ENCODE data around the gene ADAMTS2. TPM values are rescaled to one million over a fixed set of nuclear protein-coding genes. Genes with fewer than 3 reads are reported as not detected.

ADAMTS2 gene
- total RNA-seq, 2 donors from 2014 or later = not detected

DNA sequence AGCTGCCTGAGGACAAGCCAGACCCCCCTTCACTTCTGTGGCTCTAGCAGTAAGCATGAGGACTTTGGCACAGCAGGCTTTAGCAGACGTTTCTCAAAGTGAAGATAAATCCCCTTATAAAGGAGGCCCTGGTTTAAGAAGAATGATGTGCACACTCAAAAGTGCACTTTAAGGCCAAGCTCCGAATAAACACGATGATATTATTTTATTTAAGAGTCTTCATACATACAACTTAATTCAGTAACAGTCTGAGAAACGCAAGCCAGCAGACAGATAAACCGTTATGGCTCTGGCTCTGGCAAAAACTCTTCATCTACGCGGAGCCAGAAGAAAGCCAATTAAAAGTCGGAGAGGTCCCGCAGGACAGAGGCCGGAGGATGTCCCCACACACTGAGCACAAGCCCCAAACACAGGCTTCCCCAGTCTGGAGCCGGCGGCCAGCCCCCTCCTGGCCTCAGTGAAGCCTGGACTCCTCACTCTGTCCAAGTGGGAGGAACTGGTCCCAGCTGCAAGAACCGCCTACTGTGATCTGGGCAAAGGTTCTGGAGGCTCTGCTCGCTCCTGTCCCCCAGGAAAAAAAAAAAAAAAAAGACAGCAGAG is 44.6 kb downstream of the ADAMTS2 start:
- ATAC-seq (no peak), DNase-seq (ENCODE audit: low spot score in 2 of 2) (no peak)
- Mint-ChIP-seq H3K27ac (no peak overlapping the region), H3K9me3 (peaks cover 16 to 18% of the 10 kb centered on the region in 2 donors), H3K36me3 (peaks cover 0 to 15% of the 10 kb centered on the region in 2 donors)

DNA sequence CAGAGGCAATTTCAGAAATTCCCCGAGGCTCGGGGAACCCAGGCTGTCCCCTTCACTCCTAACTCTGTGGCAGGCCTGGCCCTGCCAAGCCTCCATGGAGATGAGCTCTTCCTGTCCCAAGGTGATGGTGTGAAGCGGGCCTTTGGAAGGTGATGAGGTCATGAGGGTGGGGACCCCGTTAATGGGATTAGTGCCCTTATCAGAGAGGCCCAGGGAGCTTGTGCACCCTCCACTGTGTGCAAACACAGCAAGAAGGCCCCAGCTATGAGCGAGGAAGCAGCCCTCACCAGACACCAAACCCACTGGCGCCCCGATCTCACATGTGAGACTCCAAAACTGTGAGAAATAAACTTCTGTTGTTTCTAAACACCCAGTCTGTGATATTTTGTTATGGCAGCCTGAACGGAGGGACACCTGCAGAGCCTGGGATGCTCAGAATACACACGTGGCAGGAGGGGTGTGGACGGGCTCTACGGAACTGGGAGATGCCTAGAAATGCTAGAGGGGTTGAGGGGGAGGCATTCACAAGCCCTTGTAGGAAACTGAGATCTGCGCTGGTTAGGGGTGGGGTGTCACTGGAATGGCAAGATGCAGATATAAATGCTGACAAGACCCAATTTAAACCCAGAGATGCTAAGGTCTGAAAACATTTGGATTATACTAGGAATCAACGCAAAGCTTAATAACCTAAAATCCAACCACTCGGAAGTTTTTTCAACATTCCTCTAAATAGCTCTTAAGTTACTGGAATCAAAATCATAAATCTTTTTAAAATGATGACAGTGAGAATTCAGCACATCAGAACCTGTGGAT is 46.9 kb downstream of the ADAMTS2 start:
- no peak for DNase-seq (ENCODE audit: low spot score in 2 of 2)
- Mint-ChIP-seq H3K9me3 (peaks cover 0 to 5% of the 10 kb centered on the region in 2 donors), H3K36me3 (peaks cover 0 to 4% of the 10 kb centered on the region in 2 donors), H3K27ac (no peak overlapping the region)
- no peak for ATAC-seq

DNA sequence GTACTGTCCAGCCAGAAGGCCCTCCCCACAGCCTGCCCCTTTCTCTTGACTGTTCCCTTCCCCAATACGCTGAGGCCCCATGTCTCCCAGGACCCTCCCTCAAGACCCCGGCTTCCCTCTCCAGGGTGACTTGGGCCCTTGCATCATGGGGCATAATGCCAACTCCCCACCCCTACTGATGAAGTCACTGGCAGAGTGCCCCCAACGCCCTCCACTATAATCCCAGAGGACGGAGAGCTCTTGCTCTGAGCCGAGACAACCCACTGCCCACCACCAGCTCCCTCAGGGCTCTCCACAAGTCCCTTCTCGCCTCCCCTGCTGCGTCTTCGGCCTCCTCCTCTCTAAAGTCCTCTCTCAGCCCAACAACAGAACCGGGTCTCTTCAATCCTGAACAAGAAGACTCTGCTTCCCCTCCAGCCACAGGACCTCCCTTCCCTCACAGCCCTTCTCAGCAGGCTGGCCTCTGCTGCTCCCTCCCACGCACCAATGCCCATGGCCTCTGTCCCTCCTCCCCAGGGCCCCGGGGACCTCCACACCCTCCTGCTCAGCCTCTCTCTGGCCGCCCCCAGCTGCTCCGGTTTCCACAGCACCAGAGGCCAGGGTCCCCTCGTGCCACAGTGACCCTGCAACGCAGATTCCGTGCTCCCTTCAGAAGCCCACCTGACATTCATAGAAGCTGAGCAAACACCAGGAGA is 47.6 kb downstream of the ADAMTS2 start:
- ATAC-seq = no peak
- peaks cover 0 to 4% of the 10 kb centered on the region in 2 donors for H3K36me3 Mint-ChIP-seq
- no peak for DNase-seq (ENCODE audit: low spot score in 2 of 2)
- H3K9me3 Mint-ChIP-seq = peaks cover 0 to 2% of the 10 kb centered on the region in 2 donors
- no peak overlapping the region for H3K27ac Mint-ChIP-seq

DNA sequence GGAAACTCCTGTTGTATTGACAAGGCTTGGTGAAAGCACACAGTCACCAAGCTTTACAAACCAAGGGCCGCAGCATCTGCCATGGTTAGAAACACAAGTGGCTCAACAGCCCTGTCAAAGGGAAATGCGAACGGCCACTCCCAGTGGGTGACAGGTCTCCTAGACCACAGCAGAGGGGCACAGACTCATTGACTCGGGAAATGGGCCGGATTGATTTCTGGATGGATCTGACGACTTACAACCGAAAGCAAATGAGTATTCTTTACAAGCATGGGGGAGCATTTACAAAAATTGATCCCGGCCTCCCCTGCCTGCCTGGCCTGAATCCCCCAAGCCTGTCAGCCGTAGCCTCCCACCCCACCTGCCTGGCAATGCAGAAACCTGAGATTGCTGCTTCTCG is 48.2 kb downstream of the ADAMTS2 start:
- DNase-seq (ENCODE audit: low spot score in 2 of 2) (no peak), ATAC-seq (no peak)
- Mint-ChIP-seq H3K36me3 (peaks cover 0 to 4% of the 10 kb centered on the region in 2 donors), H3K27ac (no peak overlapping the region), H3K9me3 (no peaks in the 10 kb centered on the region)

DNA sequence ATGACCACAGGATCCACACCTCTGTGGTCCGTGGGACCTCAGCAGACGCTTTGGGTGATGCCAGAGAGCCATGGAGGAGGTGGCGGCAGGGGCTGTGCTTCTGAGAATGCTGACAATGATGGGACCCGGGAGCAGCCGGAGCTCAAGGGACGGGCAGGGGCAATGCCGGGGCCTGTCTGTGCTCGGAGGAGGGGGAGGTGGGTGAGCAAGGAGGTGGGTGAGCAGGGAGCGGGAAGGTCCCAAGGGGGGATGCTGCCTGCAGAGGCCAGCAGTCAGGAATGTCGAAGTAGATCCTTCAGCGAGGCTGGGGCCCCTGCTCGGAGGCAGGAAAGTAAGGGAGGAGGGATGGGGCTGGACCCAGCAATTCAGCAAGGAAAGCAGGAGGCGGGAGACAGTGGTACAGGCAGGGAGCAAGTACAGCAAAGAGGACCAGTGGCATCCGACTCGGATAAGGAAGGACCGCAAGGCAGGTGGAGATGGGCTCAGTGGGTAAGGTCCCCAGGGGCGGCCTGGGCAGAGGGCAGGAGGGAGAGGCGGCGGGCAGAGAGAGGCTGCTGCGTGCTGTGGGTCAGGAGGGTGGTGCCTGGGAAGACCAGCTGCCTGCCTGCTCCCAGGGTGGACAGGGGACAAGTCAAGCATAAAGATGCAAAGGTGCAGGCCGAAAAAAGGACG is 49.0 kb downstream of the ADAMTS2 start:
- H3K9me3 Mint-ChIP-seq = no peaks in the 10 kb centered on the region
- DNase-seq (ENCODE audit: low spot score in 2 of 2) = no peak
- no peak overlapping the region for H3K27ac Mint-ChIP-seq
- peaks cover 0 to 4% of the 10 kb centered on the region in 2 donors for H3K36me3 Mint-ChIP-seq
- ATAC-seq = no peak

DNA sequence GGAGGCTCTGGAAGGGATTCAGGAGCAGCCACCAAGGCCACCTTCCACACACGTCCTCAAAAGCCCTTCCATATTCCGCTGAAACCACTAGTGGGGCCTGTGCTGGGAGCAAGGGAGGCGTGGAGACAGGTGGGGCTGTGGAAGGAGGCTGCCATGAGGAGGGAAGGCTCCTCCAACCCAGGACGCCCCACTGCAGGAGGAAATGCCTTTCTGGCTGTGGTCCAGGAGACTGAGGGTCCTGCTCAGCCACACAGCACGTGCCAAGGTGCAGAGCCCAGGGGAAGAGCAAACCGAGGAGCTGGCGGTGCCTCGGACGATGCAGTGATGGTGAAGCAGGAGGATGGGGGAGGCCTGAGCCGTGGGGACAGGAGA is 49.5 kb downstream of the ADAMTS2 start:
- peaks cover 0 to 4% of the 10 kb centered on the region in 2 donors for H3K36me3 Mint-ChIP-seq
- ATAC-seq (no peak), DNase-seq (ENCODE audit: low spot score in 2 of 2) (no peak)
- no peaks in the 10 kb centered on the region for H3K9me3 Mint-ChIP-seq
- H3K27ac Mint-ChIP-seq = no peak overlapping the region

DNA sequence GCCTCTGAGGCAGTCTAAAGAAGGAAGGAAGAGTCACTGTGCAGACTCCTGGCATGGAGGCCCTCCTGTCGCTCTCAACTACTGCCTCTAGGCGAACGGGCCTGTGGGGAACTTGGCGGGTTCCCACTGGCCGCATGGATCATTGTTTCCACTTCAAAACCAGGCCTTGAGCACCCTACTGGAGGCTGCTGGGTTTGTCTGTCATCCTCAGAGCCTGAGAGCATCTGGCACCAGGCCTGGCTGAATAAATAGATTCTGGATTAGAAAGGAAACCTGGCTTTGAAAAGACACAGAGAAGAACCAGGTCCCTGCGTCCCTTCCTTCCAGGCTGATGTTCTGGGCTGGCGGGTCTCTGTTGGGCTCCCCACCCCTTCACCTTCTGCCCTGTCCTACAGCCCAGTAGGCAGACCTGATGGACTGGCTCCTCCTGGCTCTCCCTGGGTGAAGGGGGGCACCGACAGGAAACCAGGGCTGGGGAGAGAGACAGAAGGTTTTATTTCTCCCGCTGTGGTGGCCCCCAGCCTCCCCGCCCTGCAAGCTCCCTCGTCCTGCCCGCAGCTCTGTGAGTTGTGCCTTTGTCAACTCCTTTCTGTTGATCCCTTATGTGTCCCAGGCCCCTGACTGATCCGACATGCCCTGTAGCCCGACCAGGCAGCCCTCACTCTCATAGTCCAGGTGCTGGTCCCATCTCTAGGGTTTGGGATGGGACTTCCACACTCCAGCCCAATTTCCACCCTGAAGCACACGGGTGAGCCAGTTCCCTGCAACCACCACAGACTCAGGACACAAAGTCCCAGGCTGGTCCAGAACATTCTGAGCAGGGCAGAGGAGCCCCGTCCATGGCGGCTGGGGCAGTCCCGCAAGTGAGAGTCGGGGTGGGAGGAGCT is 50.1 kb downstream of the ADAMTS2 start:
- Mint-ChIP-seq H3K36me3 (peaks cover 0 to 4% of the 10 kb centered on the region in 2 donors), H3K9me3 (no peaks in the 10 kb centered on the region), H3K27ac (no peak overlapping the region)
- ATAC-seq = no peak
- no peak for DNase-seq (ENCODE audit: low spot score in 2 of 2)

DNA sequence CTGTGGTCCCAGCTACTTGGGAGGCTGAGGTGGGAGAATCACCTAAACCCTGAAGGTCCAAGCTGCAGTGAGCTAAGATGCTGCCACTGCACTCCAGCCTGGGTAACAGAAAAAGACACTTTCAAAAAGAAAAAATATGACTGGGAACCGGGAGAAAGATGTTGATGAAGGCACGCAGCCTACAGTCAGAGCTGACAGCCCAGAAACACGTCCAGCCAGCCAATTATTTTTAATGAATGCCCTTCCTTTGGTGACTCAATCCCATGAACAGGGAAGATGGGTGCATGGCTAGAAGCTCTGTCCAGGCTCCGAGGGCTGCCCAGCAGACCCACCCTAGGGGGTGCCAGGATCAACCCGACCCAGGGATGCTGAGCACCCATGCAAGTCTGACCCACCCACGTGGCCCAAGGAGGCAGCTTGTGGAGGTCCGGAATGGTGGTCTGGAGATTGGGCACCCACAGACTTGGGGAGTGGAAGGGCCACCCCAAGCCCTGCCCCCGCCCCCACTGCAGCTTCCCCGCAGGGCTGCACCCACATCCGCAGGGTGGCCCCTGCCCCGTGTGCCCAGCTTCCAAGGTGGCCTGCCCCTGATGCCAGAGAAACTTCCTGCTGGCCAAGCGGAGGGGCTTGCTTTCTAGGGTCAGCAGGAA is 51.0 kb downstream of the ADAMTS2 start:
- no peak for ATAC-seq
- Mint-ChIP-seq H3K27ac (no peak overlapping the region), H3K36me3 (no peaks in the 10 kb centered on the region), H3K9me3 (no peaks in the 10 kb centered on the region)
- no peak for DNase-seq (ENCODE audit: low spot score in 2 of 2)

DNA sequence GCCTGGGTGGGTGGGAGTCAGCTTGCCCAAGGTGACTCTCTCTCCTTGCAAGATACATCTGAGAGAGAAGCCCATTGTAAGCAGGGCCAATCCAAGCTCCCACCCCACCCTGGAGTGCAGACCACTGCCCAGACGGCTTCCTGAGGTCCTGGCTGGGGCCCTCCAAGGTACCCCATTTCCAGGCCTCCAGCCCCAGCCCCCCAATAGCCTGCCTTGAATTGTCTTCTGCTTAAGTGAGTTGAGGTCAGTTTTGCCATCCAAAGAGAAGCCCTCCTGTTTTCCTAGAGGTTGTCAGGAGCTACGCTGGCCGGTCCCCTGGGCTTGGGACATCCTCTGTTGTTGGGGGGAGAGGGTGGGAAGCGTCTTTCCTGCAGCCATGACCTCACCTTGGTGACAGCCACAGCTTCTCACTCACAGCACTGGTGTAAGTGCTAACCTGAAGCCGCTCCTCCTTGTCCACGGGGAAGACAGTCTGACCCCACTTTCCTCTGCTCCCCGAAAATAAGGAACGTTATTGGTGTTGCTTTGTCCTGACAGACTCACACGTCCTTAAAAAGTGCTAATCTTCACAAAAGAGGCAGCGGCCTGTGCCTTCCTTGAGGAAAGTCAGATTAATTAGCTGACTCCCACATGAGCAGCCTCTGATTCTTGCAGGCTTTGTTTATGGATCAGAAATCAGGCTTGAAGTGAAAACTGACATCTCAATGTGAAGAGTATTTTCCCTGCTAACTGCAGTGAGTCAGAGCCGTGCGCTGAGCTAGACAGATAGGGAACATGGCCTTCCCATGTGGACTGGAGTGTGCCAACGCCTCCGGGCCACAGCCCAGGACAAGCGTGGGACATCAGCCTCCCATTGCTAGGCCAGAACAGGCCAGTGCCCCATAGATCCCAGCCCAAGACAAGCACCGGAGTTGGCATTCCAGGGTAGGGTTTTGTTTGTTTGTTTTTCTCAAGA is 52.3 kb downstream of the ADAMTS2 start:
- ATAC-seq (no peak), DNase-seq (ENCODE audit: low spot score in 2 of 2) (no peak)
- Mint-ChIP-seq H3K9me3 (no peaks in the 10 kb centered on the region), H3K36me3 (no peaks in the 10 kb centered on the region), H3K27ac (no peak overlapping the region)

DNA sequence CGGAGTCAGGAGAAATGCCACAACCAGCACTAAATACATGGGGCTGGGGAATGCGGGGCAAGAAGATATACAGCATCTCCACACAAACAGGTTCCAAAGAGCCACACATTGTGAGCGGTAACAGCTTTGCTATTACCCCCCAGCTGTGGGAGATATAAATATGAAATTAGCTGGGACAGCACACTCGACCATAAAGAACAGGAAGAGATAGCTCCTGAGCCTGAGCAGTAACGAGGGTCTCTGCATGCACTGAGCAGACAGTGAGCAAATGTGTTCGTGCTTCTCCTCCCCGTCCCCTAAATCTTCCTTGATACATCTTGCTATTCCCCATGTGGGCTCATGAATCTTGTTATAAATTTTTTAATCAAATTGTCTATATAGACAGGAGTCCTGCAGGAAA is 53.1 kb downstream of the ADAMTS2 start:
- Mint-ChIP-seq H3K27ac (no peak overlapping the region), H3K9me3 (no peaks in the 10 kb centered on the region), H3K36me3 (no peaks in the 10 kb centered on the region)
- ATAC-seq = no peak
- DNase-seq (ENCODE audit: low spot score in 2 of 2) = no peak

DNA sequence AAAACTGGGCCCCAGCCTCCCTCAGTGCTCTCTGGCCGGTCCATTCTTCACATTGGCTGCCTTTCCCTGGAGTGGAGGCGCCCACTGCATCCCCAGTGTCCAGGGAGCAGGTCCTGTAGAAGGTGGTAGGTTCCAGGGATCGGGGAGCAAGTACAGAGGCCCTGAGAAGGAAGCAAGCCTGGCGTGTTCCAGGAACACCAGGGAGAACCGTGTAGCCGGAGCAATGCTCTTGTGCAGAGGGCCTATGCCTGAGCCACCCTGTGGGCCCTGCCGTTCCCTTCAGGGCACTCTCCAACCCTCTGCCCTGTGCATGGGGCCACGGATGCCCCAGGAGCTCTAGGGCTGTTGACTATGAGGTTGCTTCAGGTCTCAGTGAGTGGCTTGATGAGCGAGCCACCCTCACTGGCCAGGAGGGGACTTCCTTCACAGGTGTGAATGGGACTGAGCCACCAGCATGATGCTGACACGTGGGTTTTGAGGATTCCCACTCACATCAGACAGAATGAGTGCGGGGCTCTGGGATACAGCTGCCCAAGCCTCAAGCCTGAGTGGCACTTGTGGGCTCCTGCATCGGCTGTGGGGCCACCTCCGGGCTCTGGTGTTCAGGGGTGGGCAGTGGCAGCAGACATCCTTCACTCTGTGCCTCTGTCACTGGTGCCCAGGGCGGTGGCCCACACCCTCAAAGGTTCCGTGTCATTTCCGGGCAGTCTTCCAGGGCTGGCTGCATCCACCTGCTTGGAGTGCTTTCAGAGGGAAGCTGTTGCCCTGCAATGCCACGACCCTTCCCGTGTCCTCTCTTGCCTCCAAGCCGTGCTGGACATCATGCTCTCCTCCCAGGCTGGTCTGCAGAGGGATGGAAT is 54.4 kb downstream of the ADAMTS2 start:
- no peak for DNase-seq (ENCODE audit: low spot score in 2 of 2)
- H3K9me3 Mint-ChIP-seq = no peaks in the 10 kb centered on the region
- no peak for ATAC-seq
- no peaks in the 10 kb centered on the region for H3K36me3 Mint-ChIP-seq
- H3K27ac Mint-ChIP-seq = no peak overlapping the region

DNA sequence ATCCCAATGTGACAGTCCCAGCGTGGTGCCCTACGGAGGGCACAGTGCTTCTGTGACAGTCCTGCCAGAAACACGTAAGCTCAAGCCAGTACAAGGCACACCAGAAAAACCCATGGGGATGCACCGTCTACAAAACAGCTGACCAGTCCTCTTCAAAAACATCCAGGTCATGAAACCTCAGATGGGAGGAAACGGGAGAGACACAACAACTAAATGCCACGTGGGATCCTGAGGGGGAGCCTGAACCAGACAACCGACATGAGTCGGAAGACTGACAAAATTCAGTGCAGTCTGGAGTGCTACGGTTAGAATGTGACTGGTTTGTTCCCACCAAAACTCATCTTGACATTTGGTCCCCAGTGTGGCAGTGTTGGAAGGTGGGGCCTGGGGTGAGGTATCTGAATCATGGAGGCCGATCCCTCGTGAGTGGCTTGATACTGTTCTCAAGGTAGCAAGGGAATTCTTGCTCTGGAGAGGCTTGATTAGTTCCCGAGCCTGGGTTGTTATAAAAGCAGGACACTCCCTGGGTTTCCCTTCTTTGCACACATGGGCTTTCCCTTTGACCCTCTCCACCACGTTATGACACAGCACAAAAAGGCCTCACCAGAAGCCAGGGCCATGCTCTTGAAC is 55.4 kb downstream of the ADAMTS2 start:
- DNase-seq (ENCODE audit: low spot score in 2 of 2) (no peak), ATAC-seq (no peak)
- no peak overlapping the region for H3K27ac Mint-ChIP-seq
- no peaks in the 10 kb centered on the region for H3K36me3 Mint-ChIP-seq
- no peaks in the 10 kb centered on the region for H3K9me3 Mint-ChIP-seq

DNA sequence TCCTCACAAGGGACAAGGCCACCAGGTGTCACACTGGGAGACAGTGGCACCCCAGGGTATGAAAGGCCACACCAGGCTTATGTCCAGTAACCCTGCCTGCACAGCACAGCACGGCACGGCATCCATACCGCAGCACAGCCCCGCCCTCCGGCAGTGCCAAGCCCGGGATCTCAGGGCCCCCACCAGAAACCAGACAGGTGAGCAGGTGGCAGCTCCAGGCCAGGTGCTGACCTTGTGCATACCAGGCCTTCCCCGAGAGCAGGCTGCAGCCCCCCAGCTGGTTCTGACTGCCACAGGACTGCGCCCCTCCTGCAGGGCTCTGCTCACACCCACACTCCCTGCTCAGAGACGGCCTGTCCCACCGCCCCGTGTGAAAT is 56.5 kb downstream of the ADAMTS2 start:
- DNase-seq (ENCODE audit: low spot score in 2 of 2) (no peak), ATAC-seq (no peak)
- no peaks in the 10 kb centered on the region for H3K9me3 Mint-ChIP-seq
- H3K36me3 Mint-ChIP-seq = no peaks in the 10 kb centered on the region
- H3K27ac Mint-ChIP-seq = no peak overlapping the region

All from activated naive CD4-positive, alpha-beta T cell treated with anti-CD3 and anti-CD28 coated beads, Interleukin-2, amount 50 U/mL, for 72 hours (primary cell).